DOHH2 (cell line): Measurements from ENCODE around the gene HOXC11.

Experiments
- H3F3A ChIP-seq: fragments of 200-600 bp; sonication (generic), shearing (Covaris generic); 2 replicates; pipeline ENCODE4 v1.6.0; 2016; ENCODE audit warnings: antibody characterized with exemption, mild to moderate bottlenecking; ENCODE audit not compliant: control insufficient read depth, insufficient read depth
- H3K27ac ChIP-seq: fragments of 200-600 bp; sonication (generic); 2 replicates; pipeline ENCODE4 v1.5.1; 2014; ENCODE audit warnings: low read depth, mild to moderate bottlenecking, low read length, moderate library complexity
- H3K27me3 ChIP-seq: fragments of 200-600 bp; sonication (generic); 2 replicates; pipeline ENCODE4 v1.6.1; 2014; ENCODE audit warnings: mild to moderate bottlenecking, low read length, mixed read lengths; ENCODE audit not compliant: control insufficient read depth
- H3K36me3 ChIP-seq: fragments of 200-600 bp; sonication (generic); 2 replicates; pipeline ENCODE4 v1.6.1; 2014; ENCODE audit warnings: mild to moderate bottlenecking, low read length, moderate library complexity, mixed read lengths; ENCODE audit not compliant: control insufficient read depth
- H3K4me1 ChIP-seq: fragments of 200-600 bp; sonication (generic); 2 replicates; pipeline ENCODE4 v1.6.1; 2014; ENCODE audit warnings: mild to moderate bottlenecking, low read length, mixed read lengths; ENCODE audit not compliant: control insufficient read depth
- H3K4me2 ChIP-seq: fragments of 200-600 bp; sonication (generic); 2 replicates; pipeline ENCODE4 v1.6.0; 2014; ENCODE audit warnings: mild to moderate bottlenecking, low read length, moderate library complexity
- H3K4me3 ChIP-seq: fragments of 200-600 bp; sonication (generic); 2 replicates; pipeline ENCODE4 v1.5.1; 2014; ENCODE audit warnings: mild to moderate bottlenecking, low read length, mixed read lengths
- H3K79me2 ChIP-seq: fragments of 200-600 bp; sonication (generic); 2 replicates; pipeline ENCODE4 v1.6.1; 2014; ENCODE audit warnings: mild to moderate bottlenecking, low read length, mixed read lengths; ENCODE audit not compliant: control insufficient read depth
- H3K9me2 ChIP-seq: fragments of 200-600 bp; sonication (generic); replicated peaks from 2 replicates; pipeline ENCODE4 v1.6.1; 2014; ENCODE audit warnings: mild to moderate bottlenecking, low read length, mixed read lengths; ENCODE audit not compliant: control insufficient read depth
- H3K9me3 ChIP-seq: fragments of 200-600 bp; sonication (generic); 2 replicates; pipeline ENCODE4 v1.6.1; 2014; ENCODE audit warnings: antibody characterized with exemption, low read length, mixed read lengths; ENCODE audit not compliant: control insufficient read depth, insufficient read depth
- H4K20me1 ChIP-seq: fragments of 200-600 bp; sonication (generic); 2 replicates; pipeline ENCODE4 v1.6.0; 2014; ENCODE audit warnings: low read depth, mild to moderate bottlenecking, antibody characterized with exemption, low read length, moderate library complexity; ENCODE audit not compliant: control insufficient read depth, insufficient read depth
- EZH2phosphoT487 ChIP-seq: fragments of 200-600 bp; sonication (generic); IDR thresholded peaks from 2 replicates; pipeline ENCODE4 v1.6.1; 2017; ENCODE audit warnings: borderline replicate concordance, mild to moderate bottlenecking, antibody characterized with exemption, low read length, moderate library complexity, mixed read lengths
- TF ChIP-seq, protein P1 (sequence below): fragments of 200-600 bp; sonication (generic); IDR thresholded peaks from one replicate; pipeline ENCODE4 v1.5.1; 2014; ENCODE audit warnings: antibody characterized with exemption, mild to moderate bottlenecking, low read depth, low read length; ENCODE audit not compliant: poor library complexity, severe bottlenecking

HOXC11 gene

DNA sequence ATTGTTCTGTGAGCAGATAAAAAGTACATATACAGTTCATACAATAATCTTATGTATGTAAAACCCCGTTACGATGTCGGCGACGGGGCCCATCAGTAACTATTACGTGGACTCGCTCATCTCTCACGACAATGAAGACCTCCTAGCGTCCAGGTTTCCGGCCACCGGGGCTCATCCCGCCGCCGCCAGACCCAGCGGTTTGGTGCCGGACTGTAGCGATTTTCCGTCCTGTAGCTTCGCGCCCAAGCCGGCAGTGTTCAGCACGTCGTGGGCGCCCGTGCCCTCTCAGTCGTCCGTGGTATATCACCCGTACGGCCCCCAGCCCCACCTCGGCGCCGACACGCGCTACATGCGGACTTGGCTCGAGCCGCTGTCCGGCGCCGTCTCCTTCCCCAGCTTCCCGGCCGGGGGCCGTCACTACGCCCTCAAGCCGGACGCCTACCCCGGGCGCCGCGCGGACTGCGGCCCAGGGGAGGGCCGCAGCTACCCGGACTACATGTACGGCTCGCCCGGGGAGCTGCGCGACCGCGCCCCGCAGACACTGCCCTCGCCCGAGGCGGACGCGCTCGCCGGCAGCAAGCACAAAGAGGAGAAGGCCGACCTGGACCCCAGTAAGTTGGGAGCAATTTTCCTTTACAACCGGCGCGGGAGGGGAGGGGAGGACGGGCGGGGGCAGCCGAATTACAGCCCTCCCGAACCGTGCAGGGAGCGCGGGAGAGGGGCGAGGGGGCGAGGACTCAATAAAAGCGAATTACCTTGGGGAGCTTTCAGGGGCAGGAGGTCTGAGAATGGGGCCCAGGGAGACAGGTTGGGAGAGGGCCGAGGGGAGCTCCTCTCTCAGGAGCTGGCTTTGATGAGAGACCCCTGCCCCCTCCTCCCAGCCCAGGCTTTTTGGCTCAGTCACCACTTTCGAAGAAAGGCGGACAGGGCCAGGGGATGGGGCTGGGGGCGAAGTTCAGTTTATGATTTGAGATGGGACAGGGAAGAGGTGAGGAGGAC, 27.5 kb downstream of the HOXC11 start, which contains the start of gene HOXC9:
Gene HOXC9, plus strand, starts transcription at position 46 of the 999 bp plus-strand sequence. Its CDS starts 28 bp downstream, at position 74.
- no peak within 1 kb of the TSS for H3K4me3 ChIP-seq
- H4K20me1 ChIP-seq: no peaks in the 10 kb centered on the region
- H3K79me2 ChIP-seq: no peaks in the 10 kb centered on the region
- H3K9me3 ChIP-seq: no peaks in the 10 kb centered on the region
- no peak within 1 kb of the TSS for H3K27ac ChIP-seq
- H3K9me2 ChIP-seq: no peaks in the 10 kb centered on the region
- H3K4me1 ChIP-seq: peaks cover 13% of the 10 kb centered on the region
- no peaks in the 10 kb centered on the region for H3F3A ChIP-seq
- H3K36me3 ChIP-seq: no peaks in the 10 kb centered on the region
- H3K27me3 ChIP-seq: peaks cover 78% of the 10 kb centered on the region
- TF ChIP-seq, protein P1, sequence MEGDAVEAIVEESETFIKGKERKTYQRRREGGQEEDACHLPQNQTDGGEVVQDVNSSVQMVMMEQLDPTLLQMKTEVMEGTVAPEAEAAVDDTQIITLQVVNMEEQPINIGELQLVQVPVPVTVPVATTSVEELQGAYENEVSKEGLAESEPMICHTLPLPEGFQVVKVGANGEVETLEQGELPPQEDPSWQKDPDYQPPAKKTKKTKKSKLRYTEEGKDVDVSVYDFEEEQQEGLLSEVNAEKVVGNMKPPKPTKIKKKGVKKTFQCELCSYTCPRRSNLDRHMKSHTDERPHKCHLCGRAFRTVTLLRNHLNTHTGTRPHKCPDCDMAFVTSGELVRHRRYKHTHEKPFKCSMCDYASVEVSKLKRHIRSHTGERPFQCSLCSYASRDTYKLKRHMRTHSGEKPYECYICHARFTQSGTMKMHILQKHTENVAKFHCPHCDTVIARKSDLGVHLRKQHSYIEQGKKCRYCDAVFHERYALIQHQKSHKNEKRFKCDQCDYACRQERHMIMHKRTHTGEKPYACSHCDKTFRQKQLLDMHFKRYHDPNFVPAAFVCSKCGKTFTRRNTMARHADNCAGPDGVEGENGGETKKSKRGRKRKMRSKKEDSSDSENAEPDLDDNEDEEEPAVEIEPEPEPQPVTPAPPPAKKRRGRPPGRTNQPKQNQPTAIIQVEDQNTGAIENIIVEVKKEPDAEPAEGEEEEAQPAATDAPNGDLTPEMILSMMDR: no peak
- TF ChIP-seq EZH2phosphoT487: no peak
- H3K4me2 ChIP-seq: no peak within 1 kb of the TSS

DNA sequence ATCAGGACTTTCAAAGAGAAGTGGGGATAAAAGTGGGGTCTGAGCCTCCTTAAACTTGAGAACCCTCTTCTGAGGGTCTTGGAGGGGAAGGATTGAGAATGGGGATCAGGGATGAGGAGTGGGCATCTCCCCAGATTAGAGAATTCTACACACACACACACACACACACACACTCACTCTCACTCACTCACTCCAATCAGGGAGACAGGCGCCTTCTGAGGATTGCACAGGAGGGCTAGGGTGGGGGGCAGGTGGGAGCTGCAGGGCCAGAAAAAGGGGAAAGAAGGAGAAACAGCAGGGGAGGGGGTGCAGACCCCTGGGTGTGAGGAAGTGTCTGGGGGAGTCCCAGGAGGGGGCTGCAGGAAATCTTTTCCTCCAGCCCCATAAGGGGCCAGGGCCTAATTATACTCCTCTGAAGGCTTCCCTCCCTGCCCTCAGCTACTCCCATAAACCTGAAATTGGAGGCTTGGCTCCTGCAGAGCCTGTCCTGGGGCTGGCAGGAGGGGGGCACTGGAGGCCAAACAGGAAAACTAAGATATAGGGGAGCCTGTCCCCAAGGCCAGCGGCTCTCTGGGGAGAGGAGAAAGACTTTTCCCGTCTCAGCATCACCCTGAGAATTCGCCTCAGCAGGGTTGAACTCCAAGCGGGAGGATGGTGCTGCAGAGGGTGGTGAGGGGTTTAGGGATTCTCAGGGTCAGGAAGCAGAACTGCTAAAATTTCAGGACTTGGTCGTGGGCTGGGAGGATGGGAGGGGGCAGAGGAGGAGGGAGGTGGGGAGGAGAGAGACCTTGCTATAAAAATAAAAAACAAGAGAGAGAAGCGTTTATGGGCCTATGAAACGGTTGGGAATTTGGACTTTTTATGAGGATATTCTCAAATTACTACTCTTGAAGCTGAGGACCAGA, 28.6 kb downstream of the HOXC11 start:
- peaks cover 13% of the 10 kb centered on the region for H3K4me1 ChIP-seq
- no peak overlapping the region for H3K4me2 ChIP-seq

GRCh38 chr12:54002278-54002914, 29.5 kb downstream of the HOXC11 start:
- H3K4me2 ChIP-seq: no peak overlapping the region
- H3K36me3 ChIP-seq: no peaks in the 10 kb centered on the region
- TF ChIP-seq, protein P1: no peak
- TF ChIP-seq EZH2phosphoT487: no peak
- no peaks in the 10 kb centered on the region for H3F3A ChIP-seq
- H3K27ac ChIP-seq: no peak overlapping the region
- no peaks in the 10 kb centered on the region for H3K9me3 ChIP-seq
- no peaks in the 10 kb centered on the region for H3K9me2 ChIP-seq
- H3K4me3 ChIP-seq: no peak overlapping the region
- peaks cover 76% of the 10 kb centered on the region for H3K27me3 ChIP-seq
- peaks cover 20% of the 10 kb centered on the region for H3K4me1 ChIP-seq
- no peaks in the 10 kb centered on the region for H3K79me2 ChIP-seq
- H4K20me1 ChIP-seq: no peaks in the 10 kb centered on the region

More for the DNA sequence above, 28.6 kb downstream of the HOXC11 start:
- no peak overlapping the region for H3K27ac ChIP-seq
- H3K36me3 ChIP-seq: no peaks in the 10 kb centered on the region
- no peaks in the 10 kb centered on the region for H3F3A ChIP-seq
- peaks cover 76% of the 10 kb centered on the region for H3K27me3 ChIP-seq
- no peaks in the 10 kb centered on the region for H3K9me3 ChIP-seq
- no peak overlapping the region for H3K4me3 ChIP-seq
- TF ChIP-seq, protein P1: no peak
- peak; percentile 50; the same call in 1 of the 2 replicates for TF ChIP-seq EZH2phosphoT487
- H3K79me2 ChIP-seq: no peaks in the 10 kb centered on the region
- H4K20me1 ChIP-seq: no peaks in the 10 kb centered on the region
- H3K9me2 ChIP-seq: no peaks in the 10 kb centered on the region
